ENCODE data around the gene SND1.

DNA sequence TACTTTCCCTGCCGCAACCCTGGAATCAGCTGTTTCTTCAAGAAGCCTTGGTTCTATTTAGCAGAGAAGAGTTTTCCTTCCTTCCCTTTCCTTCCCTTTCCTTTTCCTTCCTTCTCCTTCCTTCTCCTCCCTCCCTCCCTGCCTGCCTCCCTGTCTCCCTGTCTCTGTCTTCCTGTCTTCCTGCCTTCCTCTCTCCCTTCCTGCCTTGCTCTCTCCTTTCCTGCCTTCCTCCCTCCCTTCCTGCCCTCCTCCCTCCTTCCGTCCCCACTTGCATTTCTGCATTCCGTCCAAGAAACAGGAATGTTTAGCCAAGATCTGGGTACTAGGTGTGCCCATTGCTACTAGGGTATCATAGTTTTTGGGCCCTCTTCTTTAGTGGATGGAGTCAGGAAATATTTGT lies 21.9 kb downstream of the SND1 start:
- TF ChIP-seq, protein P1, sequence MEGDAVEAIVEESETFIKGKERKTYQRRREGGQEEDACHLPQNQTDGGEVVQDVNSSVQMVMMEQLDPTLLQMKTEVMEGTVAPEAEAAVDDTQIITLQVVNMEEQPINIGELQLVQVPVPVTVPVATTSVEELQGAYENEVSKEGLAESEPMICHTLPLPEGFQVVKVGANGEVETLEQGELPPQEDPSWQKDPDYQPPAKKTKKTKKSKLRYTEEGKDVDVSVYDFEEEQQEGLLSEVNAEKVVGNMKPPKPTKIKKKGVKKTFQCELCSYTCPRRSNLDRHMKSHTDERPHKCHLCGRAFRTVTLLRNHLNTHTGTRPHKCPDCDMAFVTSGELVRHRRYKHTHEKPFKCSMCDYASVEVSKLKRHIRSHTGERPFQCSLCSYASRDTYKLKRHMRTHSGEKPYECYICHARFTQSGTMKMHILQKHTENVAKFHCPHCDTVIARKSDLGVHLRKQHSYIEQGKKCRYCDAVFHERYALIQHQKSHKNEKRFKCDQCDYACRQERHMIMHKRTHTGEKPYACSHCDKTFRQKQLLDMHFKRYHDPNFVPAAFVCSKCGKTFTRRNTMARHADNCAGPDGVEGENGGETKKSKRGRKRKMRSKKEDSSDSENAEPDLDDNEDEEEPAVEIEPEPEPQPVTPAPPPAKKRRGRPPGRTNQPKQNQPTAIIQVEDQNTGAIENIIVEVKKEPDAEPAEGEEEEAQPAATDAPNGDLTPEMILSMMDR (IDR thresholded peaks at IDR 0.05; ENCODE audit: insufficient read depth, low read length, poor library complexity, severe bottlenecking), result no peak
- TF ChIP-seq EZH2phosphoT487 (conservative IDR thresholded peaks at IDR 0.05; ENCODE audit: low read length), result no peak

Data from SU-DHL-6 (cell line).